Activated CD8-positive, alpha-beta T cell treated with anti-CD3 and anti-CD28 coated beads for 36 hours (primary cell): Measurements from ENCODE around the gene HGFAC. TPM values are rescaled to one million over a fixed set of nuclear protein-coding genes. Genes with fewer than 3 reads are reported as not detected.
"Not testable (repeated sequence)": the region's sequence is repeated elsewhere in the genome, so short reads cannot be mapped to it uniquely, and the experiment has no call there.

Experiments
- ATAC-seq: fragments of 200-7000 bp; cut with Tn5 transposase; one replicate; pipeline ENCODE4 v1.10.0; 2021; ENCODE audit warnings: mild to moderate bottlenecking, moderate library complexity
- CTCF ChIA-PET: fragments of 350-600 bp; sonication (Branson Sonifier 250); formaldehyde crosslinking; loops from one replicate; lab custom pipeline; 2021; ENCODE audit warnings: antibody characterized with exemption; lab: Charles Lee
- POLR2A ChIA-PET: fragments of 350-600 bp; sonication (Branson Sonifier 250); formaldehyde crosslinking; loops from one replicate; lab custom pipeline; 2021; ENCODE audit warnings: antibody characterized with exemption; lab: Charles Lee
- DNase-seq: peaks from one replicate; pipeline ENCODE4 v3.0.0-alpha.2; 2020
- H3K27ac Mint-ChIP-seq: one replicate; pipeline ENCODE4 v1.8.0; 2021; ENCODE audit warnings: mild to moderate bottlenecking, mixed read lengths
- H3K27me3 Mint-ChIP-seq: one replicate; pipeline ENCODE4 v1.8.0; 2021; ENCODE audit warnings: mixed read lengths
- H3K36me3 Mint-ChIP-seq: one replicate; pipeline ENCODE4 v1.8.0; 2021; ENCODE audit warnings: low read depth, mixed read lengths
- H3K4me1 Mint-ChIP-seq: one replicate; pipeline ENCODE4 v1.8.0; 2021; ENCODE audit warnings: low read depth, mixed read lengths
- H3K4me3 Mint-ChIP-seq: one replicate; pipeline ENCODE4 v1.8.0; 2021; ENCODE audit warnings: mild to moderate bottlenecking, moderate library complexity, mixed read lengths
- H3K9me3 Mint-ChIP-seq: one replicate; pipeline ENCODE4 v1.8.0; 2021; ENCODE audit warnings: mixed read lengths
- intact Hi-C: fragments of 100-400 bp; cut with micrococcal nuclease; formaldehyde crosslinking; loops from one replicate; pipeline ENCODE4 v1.10.0; 2022
- total RNA-seq, 2 experiments: library from RNA; stranded (reverse); gene quantifications; one replicate each; pipeline ENCODE4 v1.2.3, GENCODE V29; 2021
- TF ChIP-seq, protein P1 (sequence below): fragments of 200-600 bp; IDR thresholded peaks from one replicate; pipeline ENCODE4 v1.8.0; 2022; ENCODE audit warnings: antibody characterized with exemption, mild to moderate bottlenecking

The HGFAC gene
- total RNA-seq, 2 experiments from 2014 or later: not detected

- no peak for ATAC-seq
- Mint-ChIP-seq H3K9me3 (peaks cover 5% of the 10 kb centered on the region), H3K4me1 (no peaks in the 10 kb centered on the region), H3K27me3 (no peaks in the 10 kb centered on the region), H3K27ac (no peak overlapping the region), H3K4me3 (no peak overlapping the region), H3K36me3 (no peaks in the 10 kb centered on the region)
- ChIA-PET CTCF (interaction anchor here (1.1 to 1.4 kb wide), 4 partner anchors 27 to 345 kb away, joined by 3 to 5 read pairs (median 3); no protein-coding TSS in a partner anchor), POLR2A (no interaction called here)
- TF ChIP-seq, protein P1, sequence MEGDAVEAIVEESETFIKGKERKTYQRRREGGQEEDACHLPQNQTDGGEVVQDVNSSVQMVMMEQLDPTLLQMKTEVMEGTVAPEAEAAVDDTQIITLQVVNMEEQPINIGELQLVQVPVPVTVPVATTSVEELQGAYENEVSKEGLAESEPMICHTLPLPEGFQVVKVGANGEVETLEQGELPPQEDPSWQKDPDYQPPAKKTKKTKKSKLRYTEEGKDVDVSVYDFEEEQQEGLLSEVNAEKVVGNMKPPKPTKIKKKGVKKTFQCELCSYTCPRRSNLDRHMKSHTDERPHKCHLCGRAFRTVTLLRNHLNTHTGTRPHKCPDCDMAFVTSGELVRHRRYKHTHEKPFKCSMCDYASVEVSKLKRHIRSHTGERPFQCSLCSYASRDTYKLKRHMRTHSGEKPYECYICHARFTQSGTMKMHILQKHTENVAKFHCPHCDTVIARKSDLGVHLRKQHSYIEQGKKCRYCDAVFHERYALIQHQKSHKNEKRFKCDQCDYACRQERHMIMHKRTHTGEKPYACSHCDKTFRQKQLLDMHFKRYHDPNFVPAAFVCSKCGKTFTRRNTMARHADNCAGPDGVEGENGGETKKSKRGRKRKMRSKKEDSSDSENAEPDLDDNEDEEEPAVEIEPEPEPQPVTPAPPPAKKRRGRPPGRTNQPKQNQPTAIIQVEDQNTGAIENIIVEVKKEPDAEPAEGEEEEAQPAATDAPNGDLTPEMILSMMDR: no peak
- intact Hi-C loops: loop anchor here (10.0 kb wide), 1 partner anchor 347 kb away; no protein-coding TSS in a partner anchor
- no peak for DNase-seq
Measured at GRCh38 chr4:3451956-3452355, 10.2 kb downstream of the HGFAC start.

DNA sequence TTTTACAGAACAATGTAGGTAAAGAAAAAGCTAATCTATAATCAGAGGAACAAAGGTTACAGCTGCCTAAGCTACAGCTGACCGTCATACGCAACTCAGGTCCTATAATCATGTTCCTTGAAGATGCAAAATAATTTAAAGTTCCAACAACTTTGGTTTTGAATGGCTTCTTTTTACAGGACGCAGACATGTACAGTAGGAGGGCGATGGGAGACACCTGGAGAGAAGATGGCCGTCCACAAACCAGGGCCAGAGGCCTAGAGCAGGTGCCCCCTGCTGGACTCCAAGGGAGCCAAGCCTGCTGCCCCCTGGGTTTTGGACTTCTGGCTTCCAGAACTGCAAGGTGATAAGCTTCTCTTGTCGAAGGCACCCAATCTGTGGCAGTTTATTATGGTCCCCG, 10.6 kb downstream of the HGFAC start:
- TF ChIP-seq, protein P1: no peak
- Mint-ChIP-seq H3K9me3 (peaks cover 5% of the 10 kb centered on the region), H3K4me1 (no peaks in the 10 kb centered on the region), H3K27me3 (no peaks in the 10 kb centered on the region), H3K4me3 (no peak overlapping the region), H3K36me3 (no peaks in the 10 kb centered on the region), H3K27ac (no peak overlapping the region)
- ChIA-PET POLR2A (no interaction called here), CTCF (interaction anchor here (1.1 to 1.4 kb wide), 3 partner anchors 27 to 108 kb away, joined by 3 to 5 read pairs (median 3); no protein-coding TSS in a partner anchor)
- DNase-seq: no peak
- ATAC-seq: no peak
- intact Hi-C loops: loop anchor here (10.0 kb wide), 1 partner anchor 348 kb away; no protein-coding TSS in a partner anchor

- DNase-seq, H3K27ac Mint-ChIP-seq, H3K36me3 Mint-ChIP-seq, ATAC-seq, H3K27me3 Mint-ChIP-seq, H3K4me3 Mint-ChIP-seq, H3K9me3 Mint-ChIP-seq, POLR2A ChIA-PET, H3K4me1 Mint-ChIP-seq: not testable (repeated sequence)
- CTCF ChIA-PET: interaction anchor here (3.5 kb wide), 1 partner anchor 25 kb away, joined by 14 read pairs; no protein-coding TSS in a partner anchor
- intact Hi-C loops: loop anchor here (10.0 kb wide), 1 partner anchor 351 kb away; no protein-coding TSS in a partner anchor
Measured at GRCh38 chr4:3455596-3455995, 13.8 kb downstream of the HGFAC start.

DNA sequence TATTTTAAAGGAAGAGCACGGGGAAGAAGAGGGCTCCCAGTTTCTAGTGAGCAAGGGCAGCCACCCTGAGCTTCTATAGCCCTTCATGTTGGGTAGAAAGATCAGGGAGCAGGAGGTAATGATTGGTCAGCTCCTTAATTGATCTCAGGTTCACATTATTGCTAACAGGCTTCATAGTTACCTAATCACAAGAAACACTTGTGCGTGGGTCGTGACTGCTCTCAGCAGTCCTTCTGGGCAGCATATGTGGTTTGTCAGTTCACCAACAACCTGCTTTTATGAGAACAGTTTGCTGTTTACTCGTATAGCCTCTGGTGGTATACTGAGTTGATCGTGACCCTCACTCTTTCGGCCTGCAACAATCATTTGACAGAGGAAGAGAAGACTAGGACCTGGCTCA, 16.6 kb downstream of the HGFAC start:
- CTCF ChIA-PET: no interaction called here
- Mint-ChIP-seq H3K4me1 (no peaks in the 10 kb centered on the region), H3K36me3 (no peaks in the 10 kb centered on the region), H3K27ac (no peak overlapping the region), H3K4me3 (no peak overlapping the region), H3K9me3 (peaks cover 5% of the 10 kb centered on the region), H3K27me3 (peaks cover 5% of the 10 kb centered on the region)
- POLR2A ChIA-PET: no interaction called here
- TF ChIP-seq, protein P1: no peak
- ATAC-seq: no peak
- DNase-seq: no peak
- intact Hi-C loops: loop anchor here (10.0 kb wide), 1 partner anchor 354 kb away; no protein-coding TSS in a partner anchor

DNA sequence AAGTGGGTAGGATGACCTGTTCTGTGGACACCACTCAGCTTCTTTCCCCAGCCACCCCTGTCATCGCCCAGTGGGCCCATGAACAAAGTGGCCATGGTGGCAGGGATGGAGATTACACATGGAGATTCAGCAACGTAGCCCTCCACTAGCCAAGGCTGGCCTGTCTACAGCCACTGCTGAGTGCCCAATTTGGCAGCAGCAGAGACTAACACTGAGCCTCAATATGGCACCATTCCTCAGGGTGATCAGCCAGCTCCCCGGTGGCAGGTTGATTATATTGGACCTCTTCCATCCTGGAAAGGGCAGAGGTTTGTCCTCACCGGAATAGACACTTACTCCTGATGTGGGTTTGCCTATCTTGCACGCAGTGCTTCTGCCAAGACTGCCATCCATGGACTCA, 17.4 kb downstream of the HGFAC start:
- CTCF ChIA-PET, H3K36me3 Mint-ChIP-seq, ATAC-seq, DNase-seq, H3K27me3 Mint-ChIP-seq, POLR2A ChIA-PET, H3K4me1 Mint-ChIP-seq, H3K27ac Mint-ChIP-seq, H3K4me3 Mint-ChIP-seq, H3K9me3 Mint-ChIP-seq: not testable (repeated sequence)
- intact Hi-C loops: loop anchor here (10.0 kb wide), 1 partner anchor 354 kb away; no protein-coding TSS in a partner anchor

DNA sequence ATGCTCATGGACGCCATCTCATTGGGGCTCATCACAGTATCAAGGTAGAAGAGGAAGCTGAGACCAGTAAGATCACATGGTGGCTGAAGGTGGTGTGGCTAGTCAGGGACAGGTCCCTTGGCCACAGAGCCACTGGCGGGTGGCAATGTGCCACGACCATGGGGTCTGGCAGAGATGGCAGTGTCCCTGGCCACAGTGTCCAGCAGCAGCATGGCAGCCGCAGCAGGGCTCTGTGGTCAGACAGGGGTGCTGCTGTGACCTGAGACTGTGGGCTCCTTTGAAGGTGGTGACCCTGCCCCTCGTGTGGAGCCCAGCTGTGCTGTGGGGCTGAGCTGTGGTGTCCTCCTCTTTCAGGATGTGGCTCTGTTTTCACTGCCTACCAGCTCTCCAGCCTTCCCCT, 19.2 kb downstream of the HGFAC start:
- TF ChIP-seq, protein P1: no peak
- ChIA-PET POLR2A (no interaction called here), CTCF (no interaction called here)
- DNase-seq (no peak), ATAC-seq (no peak)
- H3K36me3 Mint-ChIP-seq: no peaks in the 10 kb centered on the region
- H3K4me1 Mint-ChIP-seq: no peaks in the 10 kb centered on the region
- H3K27me3 Mint-ChIP-seq: peaks cover 10% of the 10 kb centered on the region
- no peak overlapping the region for H3K27ac Mint-ChIP-seq
- intact Hi-C loops: no loop called here
- no peak overlapping the region for H3K4me3 Mint-ChIP-seq
- H3K9me3 Mint-ChIP-seq: no peaks in the 10 kb centered on the region
